Activated CD4-positive, alpha-beta T cell treated with anti-CD3 and anti-CD28 coated beads, Interleukin-2, amount 50 U/mL, for 24 hours (primary cell): ENCODE measurements around the gene GTPBP2.

ENCODE experiments used
- DNase-seq, 2 donors: peaks; one replicate each; pipeline ENCODE4 v3.0.0-alpha.2; 2020; ENCODE audit warnings: low read depth in 1 of 2, low spot score in 1 of 2

Gene GTPBP2, protein sequence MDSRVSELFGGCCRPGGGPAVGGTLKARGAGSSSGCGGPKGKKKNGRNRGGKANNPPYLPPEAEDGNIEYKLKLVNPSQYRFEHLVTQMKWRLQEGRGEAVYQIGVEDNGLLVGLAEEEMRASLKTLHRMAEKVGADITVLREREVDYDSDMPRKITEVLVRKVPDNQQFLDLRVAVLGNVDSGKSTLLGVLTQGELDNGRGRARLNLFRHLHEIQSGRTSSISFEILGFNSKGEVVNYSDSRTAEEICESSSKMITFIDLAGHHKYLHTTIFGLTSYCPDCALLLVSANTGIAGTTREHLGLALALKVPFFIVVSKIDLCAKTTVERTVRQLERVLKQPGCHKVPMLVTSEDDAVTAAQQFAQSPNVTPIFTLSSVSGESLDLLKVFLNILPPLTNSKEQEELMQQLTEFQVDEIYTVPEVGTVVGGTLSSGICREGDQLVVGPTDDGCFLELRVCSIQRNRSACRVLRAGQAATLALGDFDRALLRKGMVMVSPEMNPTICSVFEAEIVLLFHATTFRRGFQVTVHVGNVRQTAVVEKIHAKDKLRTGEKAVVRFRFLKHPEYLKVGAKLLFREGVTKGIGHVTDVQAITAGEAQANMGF

DNA sequence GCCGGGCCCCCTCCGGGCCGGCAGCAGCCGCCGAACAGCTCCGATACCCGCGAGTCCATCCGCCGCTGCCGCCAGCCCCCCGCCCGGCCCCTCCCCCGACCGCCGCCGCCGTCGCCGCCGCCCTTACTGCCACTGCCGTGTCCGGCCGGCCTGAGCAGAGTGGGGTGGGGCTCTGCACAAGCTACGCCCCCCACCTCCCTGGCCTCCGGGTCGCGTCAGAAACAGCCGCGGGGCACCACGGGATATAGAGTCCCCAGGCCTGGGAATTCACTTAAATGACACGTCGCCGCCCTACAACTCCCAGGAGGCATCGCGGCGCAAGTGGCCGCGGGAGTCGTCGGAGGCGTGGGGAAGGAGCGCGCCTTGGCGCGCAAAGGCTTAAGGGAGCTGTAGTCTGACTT, at the start of gene GTPBP2:
GTPBP2 (minus strand) TSS at position 161 of the 401 bp plus-strand sequence; CDS start at position 59, 102 bp downstream.
- peak; percentile 86 to 97 for DNase-seq

DNA sequence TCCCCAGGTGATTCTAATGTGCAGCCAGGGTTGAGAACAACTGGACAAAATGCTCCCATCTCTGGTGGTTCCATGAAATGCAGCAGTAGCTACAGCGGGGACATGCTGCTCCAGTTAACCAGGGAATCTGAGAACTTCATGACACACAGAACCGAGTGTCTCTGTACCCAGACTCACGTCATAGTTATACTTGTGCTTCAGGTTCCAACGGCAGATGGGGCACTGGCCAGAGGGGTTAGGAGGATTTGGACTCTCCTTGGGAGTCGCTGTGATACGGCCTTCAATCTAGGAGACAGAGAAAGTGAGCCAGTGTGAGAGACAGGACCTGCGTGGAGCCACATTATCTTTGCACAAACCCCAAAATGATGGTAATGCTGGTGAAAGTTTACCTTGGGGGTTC, 49.3 kb upstream of the GTPBP2 start:
- DNase-seq: no peak

DNA sequence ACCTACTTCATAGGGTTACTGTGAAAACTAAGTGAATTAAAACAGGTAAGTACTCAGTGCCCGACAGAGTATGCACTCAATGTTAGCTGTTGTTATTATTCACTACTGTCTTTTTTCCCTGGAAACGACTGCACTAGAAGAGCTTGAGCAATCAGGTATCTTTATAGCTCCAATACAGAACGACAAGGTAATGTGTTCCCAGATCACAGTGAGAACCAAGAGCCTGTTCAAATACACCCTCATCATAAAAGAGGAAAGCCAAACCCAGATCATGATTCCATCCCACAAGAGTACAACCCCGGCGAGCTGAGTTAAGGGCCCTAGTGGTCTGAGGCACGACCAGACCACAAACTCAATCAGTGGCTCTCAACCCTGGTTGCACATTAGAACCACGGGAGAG, 48.7 kb upstream of the GTPBP2 start:
- DNase-seq: no peak

DNA sequence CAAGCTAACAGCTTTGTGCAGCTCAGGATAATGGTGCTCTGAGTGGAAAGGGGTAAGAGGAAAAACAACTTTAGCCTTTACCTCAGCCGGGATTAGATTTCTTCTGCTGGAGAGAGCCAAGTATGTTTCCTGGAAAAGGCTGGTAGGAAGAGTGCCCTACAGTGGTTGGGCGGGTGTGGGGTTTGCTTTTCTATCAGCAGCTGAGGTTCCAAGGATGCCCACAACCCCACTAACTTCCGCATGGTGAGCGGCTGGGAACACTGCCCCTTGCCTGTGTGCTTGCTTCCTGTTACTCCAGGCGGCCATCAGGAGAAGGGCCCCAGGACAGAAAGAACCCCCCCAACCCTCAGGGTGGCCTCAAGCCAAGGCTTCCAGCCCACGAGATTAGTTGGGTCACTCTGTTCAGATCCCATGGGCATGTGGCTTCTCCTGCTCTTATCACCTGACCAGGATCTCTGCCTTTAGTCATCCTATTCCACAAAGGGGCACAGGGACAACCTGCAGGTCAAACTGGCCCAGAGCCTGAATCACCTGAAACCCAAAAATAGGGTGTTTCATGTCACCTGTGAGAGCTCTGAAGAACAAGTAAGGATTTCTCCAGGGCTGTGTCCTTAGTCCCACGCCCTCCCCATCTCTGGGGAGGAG, 48.0 kb upstream of the GTPBP2 start:
- no peak for DNase-seq

DNA sequence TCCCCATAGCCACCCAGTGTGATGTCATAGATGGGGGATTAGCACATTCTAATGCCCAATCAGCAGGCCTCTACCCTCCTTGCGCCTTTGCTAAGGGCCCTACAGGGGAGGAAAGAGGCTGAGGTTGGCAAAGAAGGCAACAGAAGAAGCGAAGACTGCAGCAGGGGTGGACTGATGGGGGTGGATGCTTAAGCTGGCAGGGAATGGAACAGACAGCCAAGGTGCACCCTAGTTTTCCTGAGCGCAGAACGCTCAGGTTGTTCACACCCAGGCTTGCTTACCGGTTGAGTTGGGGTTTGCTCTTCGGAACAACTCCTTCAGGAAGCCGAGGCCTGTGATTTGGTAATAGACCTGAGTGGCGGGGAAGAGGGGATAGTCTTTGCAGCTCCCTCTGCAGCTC, 45.9 kb upstream of the GTPBP2 start:
- DNase-seq: no peak

DNA sequence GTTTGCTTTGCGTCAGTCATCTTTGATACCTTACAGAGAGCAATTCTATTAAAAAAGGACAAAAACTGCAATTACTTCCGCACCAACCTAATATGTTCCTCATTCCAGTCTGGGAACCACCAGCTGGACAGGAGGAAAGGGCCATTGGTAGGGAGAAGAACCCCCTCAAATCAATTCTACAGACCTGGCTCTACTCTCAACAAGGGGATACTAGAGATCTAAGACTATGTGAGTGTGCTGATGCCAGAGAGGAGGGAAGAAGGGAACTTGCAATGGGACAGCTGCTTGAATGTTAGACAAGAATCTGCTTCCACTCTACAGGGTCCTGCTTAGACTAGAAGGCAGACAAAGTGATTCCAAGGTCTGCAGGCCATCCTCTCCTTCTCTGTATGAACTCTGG, 45.2 kb upstream of the GTPBP2 start:
- DNase-seq: no peak

DNA sequence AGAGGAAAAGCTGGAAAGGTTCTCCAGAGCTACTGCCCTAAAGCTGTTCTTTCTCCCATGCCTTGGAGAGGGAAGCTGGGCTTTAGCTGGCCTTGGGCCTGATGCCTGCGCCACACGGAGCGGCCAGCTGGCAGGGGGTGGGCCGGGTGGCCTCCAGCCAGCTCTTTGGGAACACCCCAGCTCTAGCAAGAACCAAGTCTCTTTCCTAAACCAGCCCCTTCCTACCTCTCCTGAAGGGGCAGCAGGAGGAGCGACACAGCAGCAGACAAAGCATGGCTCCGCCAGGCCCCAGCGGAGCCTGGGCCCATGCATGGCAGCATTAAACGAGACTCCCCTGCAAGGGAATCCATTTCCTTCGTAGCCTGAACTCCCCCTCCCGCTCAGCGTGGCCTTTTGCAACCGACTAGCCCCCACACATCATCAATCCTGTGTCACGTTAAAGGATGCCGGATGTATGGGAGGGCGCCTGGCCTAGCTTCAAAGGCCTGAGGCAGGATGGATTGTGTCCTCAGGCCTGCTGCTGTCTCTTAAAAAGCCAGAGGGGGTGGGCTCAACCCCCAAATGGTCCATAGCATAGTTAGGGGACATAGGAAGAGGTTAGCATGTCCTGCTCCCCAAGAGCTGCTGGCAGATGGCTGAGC, 44.5 kb upstream of the GTPBP2 start:
- no peak for DNase-seq

DNA sequence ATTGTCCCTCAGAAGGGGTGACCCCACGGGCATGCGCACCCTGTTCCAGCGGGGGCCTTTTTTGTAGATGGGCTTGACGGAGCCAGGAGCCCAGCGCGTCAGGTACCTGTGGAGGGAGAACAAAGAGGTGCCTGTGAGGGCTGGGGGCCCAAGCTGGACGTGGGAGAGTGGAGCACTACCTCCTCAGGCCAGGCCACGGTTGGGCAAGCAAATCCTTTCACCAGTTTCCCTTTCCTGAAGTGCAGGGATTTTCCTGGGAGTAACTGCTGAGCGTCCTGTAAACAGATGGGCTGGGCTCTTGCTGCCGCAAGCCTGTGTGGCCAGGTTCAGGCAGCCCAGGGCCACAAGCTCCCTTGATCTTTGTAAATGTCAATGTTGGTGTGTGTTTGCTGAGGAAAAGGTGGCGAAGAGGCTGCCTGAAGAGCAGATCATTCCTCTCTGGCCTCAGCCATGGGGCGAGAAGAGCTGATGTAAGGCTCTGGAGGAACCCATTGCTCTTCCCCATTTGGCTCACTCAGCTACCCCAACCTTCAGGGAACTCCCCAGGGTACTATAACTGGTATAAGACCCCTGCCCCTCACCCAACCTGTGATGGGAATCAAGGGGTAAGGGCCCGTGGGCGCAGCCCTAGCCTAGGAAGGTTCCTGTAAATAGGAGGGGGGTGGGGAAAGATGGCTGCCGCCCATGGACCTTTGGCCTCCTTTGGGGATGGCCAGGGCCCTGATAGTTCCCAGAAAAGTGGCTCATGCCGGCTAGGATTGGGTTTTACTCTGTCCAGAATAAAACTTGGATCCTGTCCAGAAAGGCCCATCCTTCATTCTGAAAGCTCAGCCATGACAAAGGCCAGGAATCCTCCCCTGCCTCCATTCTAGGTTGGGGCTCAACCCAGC, 43.0 kb upstream of the GTPBP2 start:
- DNase-seq: no peak

DNA sequence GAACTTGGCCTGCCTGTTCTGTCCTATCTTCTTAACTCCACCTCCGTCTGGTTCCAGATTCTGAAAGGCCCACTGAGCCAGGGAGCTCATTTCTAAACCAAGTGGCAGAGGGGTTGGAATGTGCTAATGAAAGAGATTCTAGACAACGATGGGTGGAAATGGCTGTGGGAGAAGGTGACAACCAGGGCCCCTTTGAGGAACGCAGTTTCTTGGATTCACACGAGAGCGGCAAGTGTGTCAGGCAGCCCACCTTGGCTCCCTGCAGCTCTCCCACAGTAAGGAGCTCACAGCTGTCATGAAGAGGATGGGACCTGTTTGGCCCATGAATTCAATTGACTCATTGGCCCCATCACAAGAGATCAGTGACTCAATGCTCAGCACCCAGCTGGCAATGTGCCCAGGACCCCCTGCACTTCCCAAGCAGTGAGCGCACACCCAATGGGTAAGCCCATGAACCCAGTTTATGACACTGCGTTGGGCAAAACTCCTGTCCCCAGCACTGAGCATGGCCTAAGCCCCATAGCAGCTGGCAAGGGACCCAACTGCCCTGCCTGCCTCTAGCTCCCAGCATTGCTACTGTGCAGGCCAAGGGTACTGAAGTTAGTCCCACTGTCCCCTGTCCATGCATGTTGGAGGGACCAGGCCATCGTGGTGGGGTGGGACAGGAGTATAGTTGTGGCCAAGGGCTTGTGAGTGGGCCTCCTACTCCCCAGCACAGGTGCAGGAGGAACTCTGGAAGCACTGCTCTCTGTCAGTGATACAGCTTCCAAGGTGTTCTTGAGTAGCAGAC, 42.1 kb upstream of the GTPBP2 start:
- no peak for DNase-seq

DNA sequence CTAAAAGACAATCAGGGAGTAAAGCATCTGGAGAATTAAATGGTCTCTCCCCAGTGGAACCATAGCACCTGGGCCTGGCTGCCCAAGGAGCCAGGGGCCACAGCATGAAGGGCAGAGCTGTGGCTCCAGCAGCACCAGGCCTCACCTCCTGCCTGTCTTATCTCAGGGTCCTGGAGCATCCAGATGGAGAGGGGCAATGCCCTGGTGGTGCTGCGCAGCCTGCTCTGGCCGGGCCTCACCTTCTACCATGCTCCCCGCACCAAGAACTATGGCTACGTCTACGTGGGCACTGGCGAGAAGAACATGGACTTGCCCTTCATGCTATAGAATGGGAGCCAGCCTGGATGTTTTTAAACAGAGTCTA, 41.5 kb upstream of the GTPBP2 start:
- no peak for DNase-seq

DNA sequence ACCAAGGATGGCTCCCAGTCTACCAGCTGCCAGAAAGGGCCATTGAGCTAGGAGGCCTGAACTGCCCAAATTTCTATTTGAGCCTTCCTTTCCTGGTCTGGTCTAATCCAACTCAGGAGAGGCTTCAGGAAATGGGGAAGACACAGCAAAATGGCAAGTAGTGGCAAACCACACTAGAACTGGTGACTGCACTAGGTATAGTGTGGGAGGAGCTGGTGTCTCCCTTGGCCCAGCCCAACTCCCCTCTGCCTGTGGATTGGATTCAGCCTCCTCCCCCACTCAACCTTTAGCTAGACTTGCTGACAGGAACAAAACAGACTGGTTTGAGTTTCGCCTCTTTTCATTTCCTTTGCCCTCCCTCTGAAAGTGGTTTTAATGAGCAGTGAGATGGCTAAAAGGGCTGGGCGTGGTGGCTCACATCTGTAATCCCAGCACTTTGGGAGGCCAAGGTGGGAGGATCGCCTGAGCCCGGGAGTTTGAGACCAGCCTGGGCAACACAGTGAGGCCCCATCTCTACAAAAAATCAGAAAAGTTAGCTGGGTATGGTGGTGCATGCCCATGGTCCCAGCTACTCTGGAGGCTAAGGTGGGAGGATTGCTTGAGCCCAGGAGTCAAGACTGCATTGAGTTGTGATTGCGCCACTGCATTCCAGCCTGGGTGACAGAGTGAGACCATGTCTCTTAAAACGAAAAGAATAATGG, 41.0 kb upstream of the GTPBP2 start:
- DNase-seq: no peak

DNA sequence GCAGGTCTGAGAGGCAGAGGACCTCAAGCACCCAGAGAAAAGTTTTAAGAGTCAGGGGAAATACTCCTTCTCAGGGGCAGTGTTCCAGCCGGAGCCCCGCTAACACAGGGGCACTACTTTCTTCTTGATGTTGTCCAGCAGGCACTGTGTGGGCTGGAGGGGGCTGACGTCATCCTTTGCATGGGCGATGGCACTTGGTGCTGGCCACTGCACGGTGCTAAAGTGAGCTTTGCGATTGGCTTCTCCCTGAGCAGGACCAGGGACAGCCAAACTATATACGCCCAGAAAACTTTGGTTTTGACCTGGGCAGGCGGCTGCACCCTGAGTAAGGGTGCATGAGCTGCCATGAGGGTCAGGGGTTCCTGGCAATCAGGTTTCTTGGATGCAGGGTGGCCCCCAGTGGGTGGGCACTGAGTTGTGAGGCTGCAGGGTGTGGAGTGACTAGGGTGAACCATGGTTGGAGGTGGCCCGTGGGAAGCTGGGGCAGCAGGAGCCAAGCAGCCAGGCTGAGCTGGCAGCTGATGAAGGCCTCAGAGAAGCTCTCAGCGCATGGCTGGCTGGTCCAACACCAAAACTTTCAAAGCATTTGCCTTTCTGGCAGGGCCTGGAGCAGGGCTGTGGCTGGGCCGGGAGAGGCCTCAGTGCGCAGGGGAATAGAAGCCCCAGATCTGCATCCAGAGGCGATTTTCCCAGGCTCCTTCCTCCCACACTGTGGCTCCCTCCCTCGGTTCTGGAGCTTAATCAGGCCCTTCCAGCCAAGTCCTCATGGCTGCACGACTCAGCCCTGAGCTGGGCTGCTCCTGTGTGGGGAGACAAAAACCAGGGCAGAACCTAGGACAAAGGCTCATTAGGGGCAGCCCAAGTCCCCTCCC, 40.2 kb upstream of the GTPBP2 start:
- DNase-seq: no peak

DNA sequence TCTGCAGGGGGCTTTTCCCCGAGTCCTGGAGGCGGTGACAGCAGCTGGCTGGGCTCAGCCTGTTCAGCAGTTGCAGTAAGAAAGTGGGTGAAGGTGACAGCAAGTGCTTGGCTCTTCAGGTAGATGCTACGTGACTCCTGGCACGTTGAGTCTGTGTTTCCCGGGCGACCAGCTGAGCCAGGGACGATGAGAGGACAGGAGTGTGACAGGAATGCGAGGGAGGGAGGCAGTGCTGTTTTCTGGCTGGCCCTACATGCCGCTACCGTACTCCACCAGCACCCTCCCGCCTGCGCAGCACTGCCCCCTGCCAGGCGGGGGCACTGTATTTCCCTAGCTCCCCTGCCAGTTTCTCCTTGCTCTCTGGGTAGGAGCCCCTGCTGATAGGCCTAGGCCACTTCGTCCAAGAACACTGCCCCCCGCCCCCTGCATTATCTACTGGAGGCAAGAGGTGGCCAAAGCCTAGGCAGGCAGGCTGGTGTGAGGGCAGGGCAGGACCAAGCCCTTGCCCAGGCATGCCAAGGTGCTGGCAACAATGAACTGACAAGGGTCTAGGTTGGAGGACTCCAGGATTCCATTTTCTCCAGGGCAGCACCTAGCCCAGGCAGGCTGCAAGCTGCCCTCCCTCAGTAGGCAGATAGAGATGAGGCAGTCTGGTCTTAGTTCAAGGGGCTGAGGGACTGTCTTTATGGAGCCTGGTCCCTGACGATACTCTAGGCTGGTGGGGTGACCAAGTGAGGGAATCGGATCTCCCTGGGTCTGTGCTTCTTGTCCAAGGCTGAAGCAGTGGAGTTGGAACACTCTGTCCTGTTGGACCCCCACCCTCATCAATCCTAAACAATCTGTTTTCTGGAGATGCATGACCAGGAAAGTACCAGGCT, 39.3 kb upstream of the GTPBP2 start:
- DNase-seq: peak in 1 of 2 donors; percentile 21

DNA sequence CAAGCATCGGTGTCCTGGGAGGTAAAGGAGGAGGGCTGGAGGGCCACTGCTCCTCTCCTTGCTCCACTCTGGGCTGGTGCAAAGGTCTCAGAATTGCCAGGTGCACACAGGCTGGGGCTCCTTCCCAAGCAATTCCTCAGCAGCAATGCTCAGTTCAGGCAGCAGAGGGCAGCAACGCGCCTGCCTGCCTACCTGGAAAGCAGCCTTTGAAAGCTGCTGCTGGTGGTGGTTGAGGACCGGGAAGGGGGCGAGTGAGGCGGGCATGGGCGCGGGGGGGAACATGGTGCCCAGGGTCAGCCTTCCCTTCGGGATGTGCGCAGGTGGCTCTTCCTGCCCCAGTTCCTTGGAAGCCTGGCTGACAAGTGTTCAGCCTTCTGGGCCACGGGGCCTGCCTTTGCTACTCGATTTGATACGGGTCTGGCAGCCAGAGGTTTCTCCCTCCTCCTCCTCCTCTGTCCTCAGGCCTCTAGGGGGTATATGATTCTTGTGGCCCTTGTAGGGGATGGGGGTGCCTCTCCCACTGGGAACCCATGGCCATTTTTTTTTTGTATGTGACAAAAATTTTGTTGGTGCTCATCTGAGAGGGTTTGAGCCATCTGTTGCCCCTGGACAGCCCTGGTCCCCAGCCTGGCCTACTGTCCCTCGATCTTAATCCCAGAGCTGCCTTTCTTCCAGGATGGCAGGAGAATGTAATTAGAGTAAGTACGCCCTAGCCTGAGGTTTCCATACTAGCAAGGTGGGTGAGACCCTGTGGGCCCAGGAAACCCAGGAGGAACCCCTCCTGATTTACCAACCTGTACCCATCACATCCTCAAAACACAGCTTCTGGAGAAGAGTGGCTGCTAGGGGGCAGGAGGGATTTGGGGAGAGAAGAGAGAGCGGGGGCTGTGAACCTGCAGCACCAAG, 38.4 kb upstream of the GTPBP2 start:
- peak; percentile 77 to 84 for DNase-seq

DNA sequence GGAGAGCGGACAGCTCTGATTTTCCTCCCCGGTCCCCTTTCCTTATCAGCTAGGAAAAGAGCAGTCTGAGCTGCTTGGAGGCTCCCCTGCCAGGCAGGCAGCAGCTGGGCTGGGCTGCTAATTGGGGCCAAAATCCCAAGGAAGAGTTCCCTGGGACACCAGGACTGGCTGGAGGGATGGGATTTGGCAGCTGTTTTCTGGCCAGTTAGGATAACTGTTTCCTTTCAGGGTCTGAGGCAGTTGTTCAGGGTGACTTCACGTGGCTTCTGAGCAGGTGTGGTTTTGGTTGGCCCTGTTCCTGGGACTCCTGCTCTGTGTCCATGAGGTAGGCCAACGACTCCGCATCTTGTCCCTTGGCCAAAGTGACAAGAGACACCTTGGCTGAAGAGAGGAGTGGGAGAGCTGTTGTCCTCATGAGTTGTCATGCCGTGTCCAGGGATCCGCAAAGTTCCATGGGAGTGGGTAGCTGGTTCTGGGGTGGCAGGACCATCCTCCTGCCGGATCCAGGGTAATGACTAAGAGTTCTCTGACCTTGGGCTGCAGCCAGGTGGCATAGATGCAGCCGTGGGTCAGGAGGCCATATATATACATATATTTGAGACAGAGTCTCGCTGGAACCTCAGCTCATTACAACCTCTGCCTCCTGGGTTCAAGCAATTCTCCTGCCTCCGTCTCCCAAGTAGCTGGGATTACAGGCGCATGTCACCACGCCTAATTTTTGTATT, 37.3 kb upstream of the GTPBP2 start:
- DNase-seq: no peak

DNA sequence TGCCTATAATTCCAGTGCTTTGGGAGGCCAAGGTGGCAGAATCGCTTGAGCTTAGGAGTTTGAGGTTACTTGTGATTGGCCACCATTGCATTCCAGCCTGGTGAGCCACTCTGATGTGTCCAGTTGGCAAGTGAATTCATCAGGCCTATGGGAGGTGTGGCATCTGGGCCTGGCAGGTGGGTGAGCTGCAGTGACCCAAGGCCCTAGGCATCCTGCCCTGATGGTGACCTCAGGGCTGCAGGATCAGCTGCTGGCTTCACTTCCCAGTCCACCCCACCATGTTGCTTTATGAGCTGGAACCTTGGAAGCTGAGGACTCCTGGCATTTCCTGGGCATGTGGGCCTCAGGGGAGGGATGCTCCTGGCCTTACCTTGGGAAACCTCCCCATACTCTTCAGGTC, 36.3 kb upstream of the GTPBP2 start:
- DNase-seq: no peak
